Mesendoderm (in vitro differentiated cells): ENCODE measurements around the gene PRKCQ.

Experiments used
- DNase-seq: peaks from one replicate; pipeline ENCODE4 v3.0.0; 2013
- H2AK5ac ChIP-seq: 2 replicates; pipeline ENCODE4 v1.6.1; 2013; ENCODE audit warnings: low read length, inconsistent platforms
- H2BK120ac ChIP-seq: 2 replicates; pipeline ENCODE4 v1.6.1; 2013; ENCODE audit warnings: low read depth, mild to moderate bottlenecking, low read length, moderate library complexity, mixed read lengths
- H2BK15ac ChIP-seq: replicated peaks from 2 replicates; pipeline ENCODE4 v1.6.1; 2013; ENCODE audit warnings: low read depth, mild to moderate bottlenecking, moderate library complexity
- H2BK5ac ChIP-seq: 2 replicates; pipeline ENCODE4 v1.6.1; 2013; ENCODE audit warnings: low read length, inconsistent platforms
- H3K18ac ChIP-seq: 2 replicates; pipeline ENCODE4 v1.6.1; 2013; ENCODE audit warnings: mild to moderate bottlenecking, low read length, mixed read lengths
- H3K23ac ChIP-seq: one replicate; pipeline ENCODE4 v1.6.1; 2013; ENCODE audit warnings: low read length
- H3K27ac ChIP-seq: 2 replicates; pipeline ENCODE4 v1.5.1; 2013; ENCODE audit warnings: low read depth, mild to moderate bottlenecking, inconsistent platforms, low read length, moderate library complexity
- H3K27me3 ChIP-seq: 2 replicates; pipeline ENCODE4 v1.6.1; 2013; ENCODE audit warnings: low read length, control low read depth, mild to moderate bottlenecking, inconsistent platforms; ENCODE audit not compliant: insufficient read depth, poor library complexity
- H3K36me3 ChIP-seq: 2 replicates; pipeline ENCODE4 v1.6.1; 2013; ENCODE audit warnings: low read length, inconsistent platforms; ENCODE audit not compliant: control insufficient read depth, insufficient read depth
- H3K4ac ChIP-seq: one replicate; pipeline ENCODE4 v1.6.1; 2013; ENCODE audit warnings: low read depth, mild to moderate bottlenecking, low read length, moderate library complexity
- H3K4me1 ChIP-seq: 2 replicates; pipeline ENCODE4 v1.6.1; 2013; ENCODE audit warnings: low read depth, low read length, inconsistent platforms; ENCODE audit not compliant: control insufficient read depth
- H3K4me2 ChIP-seq: 2 replicates; pipeline ENCODE4 v1.6.1; 2013; ENCODE audit warnings: low read length
- H3K4me3 ChIP-seq: 2 replicates; pipeline ENCODE4 v1.5.1; 2013; ENCODE audit warnings: mild to moderate bottlenecking, low read length
- H3K56ac ChIP-seq: one replicate; pipeline ENCODE4 v1.6.1; 2013; ENCODE audit warnings: low read length
- H3K79me1 ChIP-seq: 2 replicates; pipeline ENCODE4 v1.6.1; 2013; ENCODE audit warnings: low read length, inconsistent platforms
- H3K79me2 ChIP-seq: 2 replicates; pipeline ENCODE4 v1.6.1; 2013; ENCODE audit warnings: mild to moderate bottlenecking, low read length; ENCODE audit not compliant: control insufficient read depth, insufficient read depth
- H3K9ac ChIP-seq: 2 replicates; pipeline ENCODE4 v1.6.1; 2013; ENCODE audit warnings: low read length, inconsistent platforms
- H4K5ac ChIP-seq: one replicate; pipeline ENCODE4 v1.6.1; 2013; ENCODE audit warnings: low read length
- H4K8ac ChIP-seq: one replicate; pipeline ENCODE4 v1.6.1; 2013; ENCODE audit warnings: low read depth, mild to moderate bottlenecking, control low read depth, low read length, moderate library complexity
- WGBS: extraction: QIAGEN DNeasy Blood & Tissue Kit; methylation state at CpG from one replicate; pipeline ENCODE4 v1.1.7; 2013; ENCODE audit warnings: low lambda C conversion rate, missing lambda C conversion rate; ENCODE audit not compliant: insufficient coverage; ENCODE audit errors: extremely low coverage; 5-methylcytosine and 5-hydroxymethylcytosine counted together

Gene PRKCQ

GRCh38 chr10:6431186-6431585, 148.9 kb downstream of the PRKCQ start:
- H3K4me2 ChIP-seq = no peak overlapping the region
- no peak overlapping the region for H3K56ac ChIP-seq
- no peak overlapping the region for H2BK15ac ChIP-seq
- no peaks in the 10 kb centered on the region for H3K79me1 ChIP-seq
- H3K4ac ChIP-seq = no peak overlapping the region
- no CpG with 5 or more reads among the region's 11 CpGs for WGBS
- no peak overlapping the region for H2BK120ac ChIP-seq
- H3K18ac ChIP-seq = no peak overlapping the region
- no peak overlapping the region for H2BK5ac ChIP-seq
- no peaks in the 10 kb centered on the region for H3K27me3 ChIP-seq
- H4K5ac ChIP-seq = no peak overlapping the region
- no peak overlapping the region for H3K23ac ChIP-seq
- no peak overlapping the region for H4K8ac ChIP-seq
- no peak overlapping the region for H3K9ac ChIP-seq
- H3K36me3 ChIP-seq = no peaks in the 10 kb centered on the region
- no peak overlapping the region for H2AK5ac ChIP-seq
- H3K79me2 ChIP-seq = no peaks in the 10 kb centered on the region
- no peak for DNase-seq
- H3K4me1 ChIP-seq = no peaks in the 10 kb centered on the region
- no peak overlapping the region for H3K4me3 ChIP-seq
- no peak overlapping the region for H3K27ac ChIP-seq

- no peak for DNase-seq
- Histone ChIP-seq H4K5ac (no peak overlapping the region), H3K23ac (no peak overlapping the region), H3K27me3 (no peaks in the 10 kb centered on the region), H2AK5ac (no peak overlapping the region), H3K36me3 (no peaks in the 10 kb centered on the region), H3K18ac (no peak overlapping the region), H2BK5ac (no peak overlapping the region), H2BK15ac (no peak overlapping the region), H2BK120ac (no peak overlapping the region), H3K79me2 (no peaks in the 10 kb centered on the region), H3K4me1 (no peaks in the 10 kb centered on the region), H3K4me2 (no peak overlapping the region), H4K8ac (no peak overlapping the region), H3K79me1 (no peaks in the 10 kb centered on the region), H3K27ac (no peak overlapping the region), H3K56ac (no peak overlapping the region), H3K4ac (no peak overlapping the region), H3K9ac (no peak overlapping the region), H3K4me3 (no peak overlapping the region)
- no CpG with 5 or more reads among the region's 21 CpGs for WGBS
Observed at GRCh38 chr10:6430423-6430980, 149.6 kb downstream of the PRKCQ start.

- no peaks in the 10 kb centered on the region for H3K27me3 ChIP-seq
- H3K79me1 ChIP-seq = no peaks in the 10 kb centered on the region
- H3K56ac ChIP-seq = no peak overlapping the region
- H3K27ac ChIP-seq = no peak overlapping the region
- no peak overlapping the region for H2AK5ac ChIP-seq
- no peak for DNase-seq
- H3K4me1 ChIP-seq = no peaks in the 10 kb centered on the region
- no peak overlapping the region for H3K23ac ChIP-seq
- H2BK15ac ChIP-seq = no peak overlapping the region
- no peaks in the 10 kb centered on the region for H3K36me3 ChIP-seq
- H3K4me3 ChIP-seq = no peak overlapping the region
- no CpG with 5 or more reads among the region's 10 CpGs for WGBS
- H4K5ac ChIP-seq = no peak overlapping the region
- no peaks in the 10 kb centered on the region for H3K79me2 ChIP-seq
- H3K9ac ChIP-seq = no peak overlapping the region
- H3K18ac ChIP-seq = no peak overlapping the region
- H4K8ac ChIP-seq = no peak overlapping the region
- no peak overlapping the region for H3K4me2 ChIP-seq
- no peak overlapping the region for H2BK5ac ChIP-seq
- no peak overlapping the region for H3K4ac ChIP-seq
- no peak overlapping the region for H2BK120ac ChIP-seq
Observed at GRCh38 chr10:6427357-6427959, 152.6 kb downstream of the PRKCQ start.

GRCh38 chr10:6426317-6426716, 153.8 kb downstream of the PRKCQ start:
- no CpG with 5 or more reads among the region's 6 CpGs for WGBS

GRCh38 chr10:6423413-6424170, 156.5 kb downstream of the PRKCQ start:
- Histone ChIP-seq H3K56ac (no peak overlapping the region), H3K79me2 (no peaks in the 10 kb centered on the region), H3K36me3 (no peaks in the 10 kb centered on the region), H2BK15ac (no peak overlapping the region), H2AK5ac (no peak overlapping the region), H4K5ac (no peak overlapping the region), H3K4me3 (no peak overlapping the region), H3K4me1 (no peaks in the 10 kb centered on the region), H3K9ac (no peak overlapping the region), H3K18ac (no peak overlapping the region), H3K27ac (no peak overlapping the region), H3K23ac (no peak overlapping the region), H3K4me2 (no peak overlapping the region), H3K27me3 (no peaks in the 10 kb centered on the region), H4K8ac (no peak overlapping the region), H3K79me1 (no peaks in the 10 kb centered on the region), H3K4ac (no peak overlapping the region), H2BK5ac (no peak overlapping the region), H2BK120ac (no peak overlapping the region)
- no CpG with 5 or more reads among the region's 17 CpGs for WGBS
- DNase-seq = no peak

More at GRCh38 chr10:6426317-6426716, 153.8 kb downstream of the PRKCQ start:
- Histone ChIP-seq H3K18ac (no peak overlapping the region), H2AK5ac (no peak overlapping the region), H3K27me3 (no peaks in the 10 kb centered on the region), H2BK5ac (no peak overlapping the region), H3K79me2 (no peaks in the 10 kb centered on the region), H3K4me3 (no peak overlapping the region), H3K4me2 (no peak overlapping the region), H3K4ac (no peak overlapping the region), H3K36me3 (no peaks in the 10 kb centered on the region), H3K27ac (no peak overlapping the region), H3K23ac (no peak overlapping the region), H4K5ac (no peak overlapping the region), H3K9ac (no peak overlapping the region), H2BK15ac (no peak overlapping the region), H3K79me1 (no peaks in the 10 kb centered on the region), H3K4me1 (no peaks in the 10 kb centered on the region), H2BK120ac (no peak overlapping the region), H3K56ac (no peak overlapping the region), H4K8ac (no peak overlapping the region)
- DNase-seq = no peak
